B cell (primary cell): Measurements from ENCODE around the gene GRK6. TPM values are rescaled to one million over a fixed set of nuclear protein-coding genes. Genes with fewer than 3 reads are reported as not detected.

Source experiments
- ATAC-seq: fragments of 200-7000 bp; cut with Tn5 transposase; one replicate; pipeline ENCODE4 v1.10.0; 2021; ENCODE audit warnings: low read depth, mild to moderate bottlenecking, moderate number of reproducible peaks, moderate library complexity
- CTCF ChIA-PET: fragments of 350-600 bp; sonication (Branson Sonifier 250); formaldehyde crosslinking; loops from one replicate; lab custom pipeline; 2021; ENCODE audit warnings: antibody characterized with exemption, inconsistent platforms; lab: Charles Lee
- POLR2A ChIA-PET: fragments of 350-600 bp; sonication (Branson Sonifier 250); formaldehyde crosslinking; loops from one replicate; lab custom pipeline; 2021; ENCODE audit warnings: antibody characterized with exemption; lab: Charles Lee
- DNase-seq: peaks from one replicate; pipeline ENCODE4 v3.0.0; 2013
- H2AFZ ChIP-seq: 2 replicates; pipeline ENCODE4 v1.6.1; 2012; ENCODE audit warnings: mild to moderate bottlenecking, low read depth, low read length; ENCODE audit not compliant: insufficient read depth, poor library complexity, severe bottlenecking
- H3K27ac ChIP-seq, 2 donors: 1 replicate in 1 of 2; 2 replicates in 1 of 2; pipeline ENCODE4 v1.5.1; 2012 to 2013; ENCODE audit warnings: low read length in 2 of 2, mild to moderate bottlenecking in 2 of 2, moderate library complexity in 1 of 2
- H3K27me3 ChIP-seq, 4 experiments: fragments of 200-600 bp in 1 of 4; sonication (generic) in 1 of 4; replicated peaks in 1 of 4; 1 replicate in 2 of 4; 2 replicates in 2 of 4; pipeline versions ENCODE4 v1.6.1 to v1.7.0; 2013 to 2016; ENCODE audit warnings: low read length in 3 of 4, mild to moderate bottlenecking in 2 of 4, mixed read lengths in 1 of 4, moderate library complexity in 1 of 4; ENCODE audit not compliant: insufficient read depth in 4 of 4, control insufficient read depth in 3 of 4; ENCODE audit errors: control extremely low read depth in 1 of 4
- H3K36me3 ChIP-seq, 2 experiments: replicated peaks in 1 of 2; 1 replicate in 1 of 2; 2 replicates in 1 of 2; pipeline versions ENCODE4 v1.6.1 to v1.7.1; 2013; ENCODE audit warnings: low read length in 1 of 2; ENCODE audit not compliant: insufficient read depth in 2 of 2, control insufficient read depth in 1 of 2; ENCODE audit errors: control extremely low read depth in 1 of 2, extremely low read depth in 1 of 2
- H3K4me1 ChIP-seq, 2 donors: fragments of 200-600 bp in 1 of 2; sonication (generic) in 1 of 2; 1 replicate in 1 of 2; 2 replicates in 1 of 2; pipeline versions ENCODE4 v1.5.1 to v1.6.1; 2013 to 2017; ENCODE audit warnings: low read length in 2 of 2; ENCODE audit not compliant: control insufficient read depth in 2 of 2, insufficient read depth in 2 of 2
- H3K4me2 ChIP-seq: replicated peaks from 2 replicates; pipeline ENCODE3; 2012; ENCODE audit warnings: mild to moderate bottlenecking, low read depth, low read length; ENCODE audit not compliant: poor library complexity, severe bottlenecking
- H3K4me3 ChIP-seq, 5 experiments: fragments of 200-600 bp in 1 of 5; sonication (generic) in 1 of 5; 1 replicate in 3 of 5; 2 replicates in 2 of 5; pipeline versions ENCODE4 v1.5.1 to v1.7.0; 2011 to 2016; ENCODE audit warnings: low read length in 4 of 5, mild to moderate bottlenecking in 4 of 5, low read depth in 2 of 5, control low read depth in 1 of 5, moderate library complexity in 1 of 5; ENCODE audit not compliant: insufficient read depth in 1 of 5; ENCODE audit errors: control extremely low read depth in 1 of 5, extremely low read depth in 1 of 5
- H3K79me2 ChIP-seq: fragments of 200-600 bp; sonication (generic); one replicate; pipeline ENCODE4 v1.6.0; 2016; ENCODE audit warnings: low read length; ENCODE audit not compliant: control insufficient read depth, insufficient read depth
- H3K9ac ChIP-seq: fragments of 200-600 bp; sonication (generic); 2 replicates; pipeline ENCODE4 v1.6.1; 2017; ENCODE audit warnings: mild to moderate bottlenecking, low read length, moderate library complexity
- H3K9me3 ChIP-seq, 3 donors: one replicate each; pipeline versions ENCODE4 v1.6.1 to v1.7.1; 2013; ENCODE audit warnings: low read length in 2 of 3; ENCODE audit not compliant: control insufficient read depth in 2 of 3, insufficient read depth in 1 of 3; ENCODE audit errors: control extremely low read depth in 1 of 3
- H4K20me1 ChIP-seq: 2 replicates; pipeline ENCODE4 v1.6.0; 2012; ENCODE audit warnings: mild to moderate bottlenecking, low read length; ENCODE audit not compliant: insufficient read depth, control insufficient read depth, poor library complexity, severe bottlenecking
- H3K27ac Mint-ChIP-seq: one replicate; pipeline ENCODE4 v1.8.0; 2021; ENCODE audit warnings: mixed read lengths
- H3K27me3 Mint-ChIP-seq: one replicate; pipeline ENCODE4 v1.8.0; 2021; ENCODE audit warnings: mixed read lengths
- H3K4me1 Mint-ChIP-seq: one replicate; pipeline ENCODE4 v1.8.0; 2021; ENCODE audit warnings: mixed read lengths
- H3K4me3 Mint-ChIP-seq: one replicate; pipeline ENCODE4 v1.8.0; 2021; ENCODE audit warnings: mixed read lengths
- H3K9me3 Mint-ChIP-seq: one replicate; pipeline ENCODE4 v1.8.0; 2022; ENCODE audit warnings: mixed read lengths; ENCODE audit not compliant: insufficient read depth
- CTCF ChIP-seq: fragments of 200-600 bp; IDR thresholded peaks from one replicate; pipeline ENCODE4 v1.8.0; 2022; ENCODE audit warnings: antibody characterized with exemption, mild to moderate bottlenecking
- EZH2 ChIP-seq: IDR thresholded peaks from 2 replicates; pipeline ENCODE4 v1.6.1; 2012; ENCODE audit warnings: borderline replicate concordance, low read depth, mild to moderate bottlenecking, moderate library complexity, low read length; ENCODE audit not compliant: insufficient read depth, poor library complexity, severe bottlenecking
- WGBS: methylation state at CpG from one replicate; pipeline ENCODE4 v1.1.5; 2013; ENCODE audit warnings: missing lambda C conversion rate; ENCODE audit not compliant: insufficient coverage; 5-methylcytosine and 5-hydroxymethylcytosine counted together
- intact Hi-C: fragments of 100-400 bp; cut with micrococcal nuclease; formaldehyde crosslinking; loops from one replicate; pipeline ENCODE4 v1.10.0; 2022
- polyA plus RNA-seq: library from polyadenylated mRNA; depleted of rRNA; stranded (reverse); fragments of >200 nt; gene quantifications from 2 replicates; pipeline ENCODE4 v1.2.3, GENCODE V29; 2012
- total RNA-seq, 2 donors: library from RNA; stranded (reverse); fragments of 120-200 nt in 1 of 2; gene quantifications; 1 replicate in 1 of 2; 2 replicates in 1 of 2; pipeline versions ENCODE4 v1.2.3 to v1.2.4, GENCODE V29; 2013 to 2022

The GRK6 gene
- total and polyA plus RNA-seq, 2 donors (not counting 1 experiment from before 2014, with no cell fraction given), result 155 to 173 TPM

- Histone ChIP-seq H3K4me2 (peak overlapping the region; percentile 99), H3K9ac (peak overlapping the region; percentile 87), H3K79me2 (peaks cover 21% of the 10 kb centered on the region), H4K20me1 (peaks cover 30% of the 10 kb centered on the region), H3K4me3 (peak overlapping the region; percentile 9 to 91 (median 74)), H3K27me3 (peaks cover 0 to 2% (median 0%) of the 10 kb centered on the region in 4 experiments), H2AFZ (peak overlapping the region; percentile 50), H3K36me3 (no peaks in the 10 kb centered on the region), H3K9me3 (peaks cover 0 to 4% (median 0%) of the 10 kb centered on the region in 3 donors), H3K27ac (peak overlapping the region; percentile 88 to 97), H3K4me1 (peaks cover 17 to 31% of the 10 kb centered on the region in 2 donors)
- TF ChIP-seq CTCF (peak; percentile 81), EZH2 (no peak)
- DNase-seq, result peak; percentile 96
- ATAC-seq, result peak; percentile 55
- under 1% methylated on average over 80 of the region's 80 CpGs for WGBS
- ChIA-PET POLR2A (interaction anchor here (0.5 to 6.7 kb wide), 13 partner anchors 8 to 115 kb away, joined by 3 to 87 read pairs (median 5); partner anchors contain the start of genes DOK3, GRK6, LMAN2 and PFN3), CTCF (interaction anchor here (0.6 to 21.3 kb wide), 29 partner anchors 10 to 153 kb away, joined by 3 to 628 read pairs (median 5); partner anchors contain the start of genes DDX41, DOK3, F12 and GRK6)
- H3K27ac Mint-ChIP-seq, result peak overlapping the region; percentile 80
- peaks cover 27% of the 10 kb centered on the region for H3K4me1 Mint-ChIP-seq
- H3K4me3 Mint-ChIP-seq, result peak overlapping the region; percentile 93
- intact Hi-C loops, result loop anchor here (1.0 to 2.0 kb wide), 2 partner anchors 42 to 56 kb away; partner anchors contain the start of gene PDLIM7
- no peaks in the 10 kb centered on the region for H3K9me3 Mint-ChIP-seq
- H3K27me3 Mint-ChIP-seq, result no peaks in the 10 kb centered on the region
Measured at GRCh38 chr5:177455036-177455660, 28.7 kb downstream of the GRK6 start.
